Adipose tissue (tissue), 3 donors: ENCODE data around the gene CD247. TPM values are rescaled to one million over a fixed set of nuclear protein-coding genes. Genes with fewer than 3 reads are reported as not detected.
"Not testable (repeated sequence)": the region's sequence is repeated elsewhere in the genome, so short reads cannot be mapped to it uniquely, and the experiment has no call there.

ENCODE experiments used
- H3K27ac ChIP-seq: one replicate; pipeline ENCODE4 v1.5.1; 2013; ENCODE audit warnings: low read depth, low read length
- WGBS, 3 donors: extraction: QIAGEN DNeasy Blood & Tissue Kit; methylation state at CpG; one replicate each; pipeline ENCODE4 v1.1.7; 2013; 5-methylcytosine and 5-hydroxymethylcytosine counted together
- polyA plus RNA-seq, 3 donors: library from polyadenylated mRNA; stranded (reverse); fragments of 200-250 nt; gene quantifications; one replicate each; pipeline ENCODE4 v1.2.3, GENCODE V29; 2013
- donor health status: healthy with polysubstance abuse.
- donor health status: Bipolar disorder and iron deficiency.
- donor health status: healthy.

Gene CD247
- polyA plus RNA-seq, result 1 to 10 TPM in 1 of 3 donors, under 1 TPM in 2; 0.79 to 1.7 (median 0.98) TPM

- 76 to 84% (median 81%) methylated on average over 14 of the region's 14 CpGs for WGBS, 3 donors
- no peak within 1 kb of the TSS for H3K27ac ChIP-seq
Observed at GRCh38 chr1:167518331-167518700, at the start of gene CD247. Gene CD247 (minus strand): TSS chr1:167518529. CDS start chr1:167518465, 64 bp downstream.

GRCh38 chr1:167567663-167568062 is 49.3 kb upstream of the CD247 start:
- no peak overlapping the region for H3K27ac ChIP-seq
- WGBS, 3 donors, result 70 to 76% (median 71%) methylated on average over 5 of the region's 5 CpGs

GRCh38 chr1:167566766-167567165 is 48.4 kb upstream of the CD247 start:
- no peak overlapping the region for H3K27ac ChIP-seq
- WGBS, 3 donors, result 48 to 77% (median 56%) methylated on average over 3 of the region's 3 CpGs

GRCh38 chr1:167565922-167566321 is 47.6 kb upstream of the CD247 start:
- no peak overlapping the region for H3K27ac ChIP-seq
- 73 to 88% (median 82%) methylated on average over 5 of the region's 5 CpGs for WGBS, 3 donors

GRCh38 chr1:167564612-167565270 is 46.4 kb upstream of the CD247 start:
- no peak overlapping the region for H3K27ac ChIP-seq
- 73 to 83% (median 75%) methylated on average over 5 of the region's 5 CpGs for WGBS, 3 donors

- WGBS, 3 donors, result 68 to 81% (median 73%) methylated on average over 7 of the region's 7 CpGs
- no peak overlapping the region for H3K27ac ChIP-seq
Observed at GRCh38 chr1:167563579-167564246, 45.4 kb upstream of the CD247 start.

GRCh38 chr1:167562702-167563101 is 44.4 kb upstream of the CD247 start:
- 76 to 95% (median 91%) methylated on average over 1 of the region's 1 CpG for WGBS, 3 donors
- H3K27ac ChIP-seq, result no peak overlapping the region

GRCh38 chr1:167561753-167562152 is 43.4 kb upstream of the CD247 start:
- WGBS, 3 donors, result 85 to 95% (median 94%) methylated on average over 6 of the region's 6 CpGs
- H3K27ac ChIP-seq, result no peak overlapping the region

GRCh38 chr1:167555971-167556714 is 37.8 kb upstream of the CD247 start:
- H3K27ac ChIP-seq, result no peak overlapping the region
- WGBS, 3 donors, result 6 to 14% (median 13%) methylated on average over 5 of the region's 5 CpGs

- 97 to 100% (median 97%) methylated on average over 1 of the region's 1 CpG for WGBS, 3 donors
- not testable (repeated sequence) for H3K27ac ChIP-seq
Observed at GRCh38 chr1:167555072-167555471, 36.7 kb upstream of the CD247 start.

GRCh38 chr1:167554028-167554779 is 35.9 kb upstream of the CD247 start:
- 9 to 11% (median 10%) methylated on average over 15 of the region's 15 CpGs for WGBS, 3 donors
- H3K27ac ChIP-seq, result no peak overlapping the region

GRCh38 chr1:167553136-167554027 is 35.1 kb upstream of the CD247 start, which contains the start of gene CREG1:
Gene CREG1 (minus strand): TSS chr1:167553762.
- no peak within 1 kb of the TSS for H3K27ac ChIP-seq
- WGBS, 3 donors, result 0 to 1% (median 1%) methylated on average over 62 to 90 of the region's 90 CpGs

- WGBS, 3 donors, result 60 to 100% (median 83%) methylated on average over 1 of the region's 1 CpG
- H3K27ac ChIP-seq, result no peak overlapping the region
Observed at GRCh38 chr1:167551362-167551761, 33.0 kb upstream of the CD247 start.

- no peak overlapping the region for H3K27ac ChIP-seq
- WGBS, 3 donors, result 43 to 64% (median 50%) methylated on average over 5 of the region's 5 CpGs
Observed at GRCh38 chr1:167548059-167548932, 30.0 kb upstream of the CD247 start.

- H3K27ac ChIP-seq, result no peak overlapping the region
- 76 to 100% (median 85%) methylated on average over 1 of the region's 1 CpG for WGBS, 3 donors
Observed at GRCh38 chr1:167546935-167547334, 28.6 kb upstream of the CD247 start.

GRCh38 chr1:167545349-167545748 is 27.0 kb upstream of the CD247 start:
- H3K27ac ChIP-seq, result no peak overlapping the region
- 69 to 87% (median 77%) methylated on average over 4 of the region's 4 CpGs for WGBS, 3 donors
